Activated CD4-positive, alpha-beta T cell treated with anti-CD3 and anti-CD28 coated beads, Interleukin-2, amount 50 U/mL, for 48 hours (primary cell): Measurements from ENCODE around the gene PLEKHM2.
"Not testable (repeated sequence)": the region's sequence is repeated elsewhere in the genome, so short reads cannot be mapped to it uniquely, and the experiment has no call there.

ENCODE experiments used
- DNase-seq, 2 experiments: peaks; one replicate each; pipeline ENCODE4 v3.0.0-alpha.2; 2020

PLEKHM2 gene

DNA sequence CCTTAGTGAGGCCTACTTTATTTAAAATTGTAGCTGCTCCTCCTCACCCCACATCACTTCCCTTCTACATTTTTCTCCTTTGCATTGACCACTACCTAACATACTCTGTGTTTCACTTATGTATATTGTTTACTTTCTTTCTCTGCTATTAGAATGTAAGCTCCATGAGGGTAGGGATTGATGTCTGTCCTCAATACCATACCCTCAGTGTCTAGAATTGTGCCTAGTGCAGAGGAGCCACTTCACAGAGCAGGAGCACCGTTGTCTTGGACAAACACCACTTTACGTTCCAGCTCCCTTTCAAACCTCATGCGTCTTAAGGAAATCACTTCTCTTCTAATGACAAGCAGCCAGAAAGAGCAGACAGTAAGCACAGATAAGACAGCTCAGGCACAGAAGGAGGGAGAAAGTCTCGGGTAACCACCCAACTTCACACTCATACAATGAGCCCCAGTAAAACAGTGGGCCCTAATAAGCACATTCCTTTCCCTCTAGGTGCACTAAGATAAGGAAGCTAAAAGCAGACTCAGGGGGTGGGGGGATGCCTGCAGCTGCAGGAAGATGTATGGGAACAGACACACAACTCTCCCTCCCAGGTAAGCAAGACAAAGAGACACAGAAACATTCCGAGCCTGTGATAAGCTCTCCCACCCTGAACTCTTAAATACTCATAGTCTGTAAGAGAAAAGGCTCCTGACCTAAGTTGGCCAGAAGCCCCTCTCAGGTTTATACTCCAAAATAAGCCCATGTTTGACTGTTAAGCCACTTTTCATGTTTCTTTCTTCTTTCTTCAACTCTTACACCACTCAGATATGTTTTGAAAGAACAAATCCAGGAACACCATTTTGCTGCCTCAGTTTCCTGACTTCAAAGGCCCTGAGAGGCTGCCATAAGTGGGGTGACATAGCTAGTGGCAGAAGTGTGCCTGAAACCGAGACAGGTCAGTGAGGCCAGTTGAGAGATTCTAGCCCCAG is 7.1 kb upstream of the PLEKHM2 start:
- DNase-seq, result no peak

DNA sequence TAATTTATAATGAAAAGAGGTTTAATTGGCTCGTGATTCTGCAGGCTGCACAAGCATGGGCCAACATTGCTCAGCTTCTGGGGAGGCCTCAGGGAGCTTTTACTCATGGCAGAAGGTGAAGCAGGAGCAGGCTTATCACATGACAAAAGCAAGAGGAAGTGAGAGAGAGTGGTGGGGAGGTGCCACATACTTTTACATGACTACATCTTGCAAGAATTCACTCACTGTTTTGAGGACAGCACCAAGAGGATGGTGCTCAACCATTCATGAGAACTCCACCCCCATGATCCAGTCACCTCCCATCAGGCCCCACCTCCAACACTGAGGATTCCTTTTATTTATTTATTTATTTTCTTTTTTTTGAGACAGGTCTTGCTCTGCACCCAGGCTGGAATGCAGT is 5.5 kb upstream of the PLEKHM2 start:
- no peak for DNase-seq

DNA sequence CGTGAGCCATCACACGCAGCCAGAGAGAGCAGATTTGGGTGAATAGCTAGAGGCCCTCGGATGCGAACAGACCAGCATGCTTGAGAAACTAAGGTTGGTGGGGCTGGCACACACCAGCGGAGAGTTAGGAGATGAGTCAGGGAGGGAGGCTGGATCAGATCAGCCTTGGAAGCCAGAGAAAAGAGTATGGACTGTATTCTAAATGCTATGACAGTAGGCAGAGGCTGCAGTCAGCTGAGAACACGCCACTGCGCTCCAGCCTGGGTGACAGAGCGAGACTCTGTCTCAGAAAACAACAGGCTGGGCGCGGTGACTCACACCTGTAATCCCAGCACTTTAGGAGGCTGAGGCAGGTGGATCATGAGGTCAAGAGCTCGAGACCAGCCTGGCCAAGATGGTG is 4.0 kb upstream of the PLEKHM2 start:
- no peak for DNase-seq

DNA sequence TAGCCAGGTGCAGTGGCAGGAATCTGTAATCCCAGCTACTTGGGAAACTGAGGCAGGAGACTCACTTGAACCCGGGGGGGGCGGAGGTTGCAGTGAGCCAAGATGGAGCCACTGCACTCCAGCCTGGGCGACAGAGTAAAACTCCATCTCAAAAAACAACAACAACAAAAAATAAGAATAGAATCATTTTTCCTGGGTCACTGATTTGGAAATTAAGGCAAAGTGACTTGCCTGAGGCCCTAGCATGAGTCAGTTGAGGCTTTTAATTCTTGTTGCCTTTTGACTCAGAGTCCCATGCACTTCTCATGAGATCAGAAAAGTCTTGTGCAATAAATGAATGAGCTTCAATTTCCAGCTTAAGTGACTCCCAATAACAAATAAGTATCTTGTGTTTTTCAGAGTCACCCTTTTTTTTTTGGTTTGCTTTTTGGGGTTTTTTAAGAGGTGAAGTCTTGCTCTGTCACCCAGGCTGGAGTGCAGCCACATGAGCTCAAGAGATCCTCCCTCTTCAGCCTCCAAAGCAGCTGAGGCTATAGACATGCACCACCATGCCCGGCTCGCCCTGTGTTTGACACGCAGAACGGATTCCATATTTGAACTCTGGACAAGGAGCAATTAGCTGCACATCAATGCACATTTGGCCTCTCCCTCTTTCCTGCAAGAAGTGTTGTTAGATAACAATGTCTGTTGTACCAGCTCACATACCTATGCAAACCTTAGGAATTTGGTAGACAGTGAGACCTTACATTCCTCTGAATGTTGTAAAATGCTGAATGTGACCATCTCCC is 3.4 kb upstream of the PLEKHM2 start:
- peak in 1 of 2 experiments; percentile 14 for DNase-seq

- no peak for DNase-seq
These were observed 2.5 kb upstream of the PLEKHM2 start for GRCh38 chr1:15681349-15682292.

- no peak for DNase-seq
These were observed 1.2 kb upstream of the PLEKHM2 start for GRCh38 chr1:15682936-15683341.

GRCh38 chr1:15683345-15684039 is 628 bp upstream of the PLEKHM2 start:
- no peak for DNase-seq

GRCh38 chr1:15684468-15685291 is 560 bp downstream of the PLEKHM2 start:
- DNase-seq, result peak; percentile 32 to 50

- no peak for DNase-seq
These were observed 1.7 kb downstream of the PLEKHM2 start for GRCh38 chr1:15685820-15686219.

DNA sequence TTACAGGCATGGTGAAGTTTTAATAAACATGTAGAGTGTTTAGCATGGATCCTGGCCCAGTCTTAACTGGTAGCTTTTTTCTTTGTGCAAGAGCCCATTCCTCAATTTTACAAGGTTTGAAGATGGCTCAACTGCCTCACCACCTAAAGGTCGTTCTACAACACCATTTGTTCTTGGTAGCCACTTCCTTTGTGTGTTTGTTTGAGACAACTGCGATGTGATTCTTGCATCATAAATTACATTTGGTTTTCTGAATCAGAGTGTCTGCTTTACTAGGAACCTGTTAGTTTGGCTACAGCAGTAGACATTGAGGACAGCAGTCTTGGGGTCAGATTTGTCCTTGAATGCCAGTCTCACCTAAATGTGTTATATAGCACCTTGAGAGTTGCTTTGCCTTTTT is 3.3 kb downstream of the PLEKHM2 start:
- no peak for DNase-seq

- DNase-seq, result no peak
These were observed 6.2 kb downstream of the PLEKHM2 start for GRCh38 chr1:15690317-15690716.

DNA sequence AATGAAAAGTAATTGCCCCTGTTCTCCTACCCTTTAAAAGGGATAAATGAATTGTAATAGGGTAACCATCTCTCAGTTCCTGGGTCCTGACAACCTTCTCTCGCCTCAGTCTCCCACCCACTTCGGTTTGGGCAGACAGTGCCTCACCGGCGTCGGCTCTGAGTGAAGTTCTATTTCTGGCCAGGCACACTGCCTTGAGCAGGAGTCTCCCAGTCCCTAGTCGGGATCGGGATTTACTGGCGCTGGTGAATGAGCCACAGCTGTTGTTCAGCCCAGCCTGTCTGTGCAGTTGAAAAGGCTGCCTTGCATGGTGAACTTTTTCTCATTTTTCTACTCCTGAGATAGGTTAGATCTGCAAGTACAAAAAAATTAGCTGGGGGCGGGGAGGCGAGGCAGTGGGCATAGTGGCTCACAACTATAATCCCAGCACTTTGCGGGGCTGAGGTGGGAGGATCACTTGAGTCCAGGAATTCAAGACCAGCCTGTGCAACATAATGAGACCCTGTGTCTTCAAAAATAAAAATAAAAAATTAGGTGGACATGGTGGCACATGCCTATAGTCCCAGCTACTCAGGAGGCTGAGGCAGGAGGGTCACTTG is 7.4 kb downstream of the PLEKHM2 start:
- no peak for DNase-seq

DNA sequence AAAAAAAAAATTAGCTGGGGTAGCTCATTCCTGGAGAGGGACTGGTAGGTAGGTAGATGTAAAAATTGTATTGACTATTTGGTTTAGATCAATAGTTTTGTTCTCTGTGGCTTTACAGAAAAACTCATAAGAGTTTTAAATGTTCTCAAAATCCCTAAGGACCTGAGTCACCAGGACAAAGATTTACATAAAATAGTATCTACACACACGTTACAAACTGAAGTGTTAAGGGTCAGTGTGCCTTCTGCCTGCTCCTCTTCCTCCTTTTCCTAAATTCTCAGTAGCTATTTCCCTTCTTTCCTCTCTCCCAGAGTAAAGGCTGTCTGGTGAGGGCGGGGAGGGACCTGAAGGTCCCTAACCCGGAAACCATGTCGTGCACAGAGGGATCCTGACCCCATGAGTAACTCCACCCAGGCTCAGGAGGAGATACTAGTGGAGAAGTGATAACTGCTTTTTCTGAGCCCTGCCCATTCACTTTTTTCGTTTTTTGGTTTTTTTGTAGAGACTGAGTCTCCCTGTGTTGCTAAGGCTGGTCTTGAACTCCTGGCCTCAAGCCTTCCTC is 8.1 kb downstream of the PLEKHM2 start:
- DNase-seq, result no peak

DNA sequence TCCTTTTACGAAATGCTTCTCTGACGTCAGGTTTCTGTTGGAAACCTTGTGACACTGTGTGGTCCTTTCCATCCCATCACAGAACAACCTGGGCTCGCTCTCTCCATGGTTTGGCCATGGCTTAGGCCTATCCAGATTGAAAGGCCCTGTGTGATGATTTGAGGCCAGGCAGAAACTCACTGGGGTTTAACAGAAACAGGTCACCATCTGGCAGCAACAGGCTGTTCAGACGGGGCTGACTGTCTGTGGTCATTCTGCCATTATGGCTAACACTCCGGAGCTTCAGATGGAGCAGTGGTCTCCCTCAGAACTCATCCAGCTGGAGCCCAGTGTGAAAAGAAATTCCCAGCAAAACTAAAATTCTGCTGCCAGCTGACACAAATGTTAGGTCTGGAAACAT is 9.3 kb downstream of the PLEKHM2 start:
- DNase-seq, result no peak

GRCh38 chr1:15696956-15697521 is 12.9 kb downstream of the PLEKHM2 start:
- peak; percentile 16 to 35 for DNase-seq

GRCh38 chr1:15698201-15698600 is 14.1 kb downstream of the PLEKHM2 start:
- no peak for DNase-seq

DNA sequence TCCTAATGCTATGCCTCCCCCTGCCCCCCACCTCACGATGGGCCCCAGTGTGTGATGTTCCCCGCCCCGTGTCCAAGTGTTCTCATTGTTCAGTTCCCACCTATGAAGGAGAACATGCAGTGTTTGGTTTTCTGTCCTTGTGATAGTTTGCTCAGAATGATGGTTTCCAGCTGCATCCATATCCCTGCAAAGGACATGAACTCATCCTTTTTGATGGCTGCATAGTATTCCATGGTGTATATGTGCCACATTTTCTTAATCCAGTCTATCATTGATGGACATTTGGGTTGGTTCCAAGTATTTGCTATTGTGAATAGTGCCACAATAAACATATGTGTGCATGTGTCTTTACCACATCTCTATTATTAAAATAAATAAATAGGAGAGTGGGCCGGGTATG is 15.2 kb downstream of the PLEKHM2 start:
- not testable (repeated sequence) for DNase-seq

GRCh38 chr1:15700508-15700907 is 16.4 kb downstream of the PLEKHM2 start:
- DNase-seq, result no peak

DNA sequence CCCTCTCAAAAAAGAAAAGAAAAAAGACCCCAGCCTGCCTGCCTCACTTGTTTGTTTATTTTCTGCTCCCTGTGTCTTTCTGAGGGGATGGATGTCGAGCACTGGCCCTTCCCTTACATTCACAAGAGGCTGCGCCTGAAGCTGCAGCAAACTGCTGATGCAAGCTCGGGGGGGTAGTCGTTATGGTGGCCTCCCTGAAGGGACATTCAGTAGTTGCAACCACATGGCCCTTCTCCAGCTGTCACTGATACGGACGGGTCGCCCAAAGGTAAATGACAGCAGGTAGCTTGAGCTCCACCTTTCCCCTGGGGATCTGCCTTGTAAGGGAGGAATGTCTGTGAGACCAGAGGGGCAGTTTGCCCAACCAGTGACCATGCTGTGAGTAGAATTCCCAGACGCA is 17.7 kb downstream of the PLEKHM2 start:
- DNase-seq, result no peak
